Stomach (tissue), 4 donors: Measurements from ENCODE around the gene CIB1.

Experiments
- CTCF ChIP-seq, 7 experiments: fragments of 450-650 bp in 4 of 7; fragments of 200-600 bp in 3 of 7; sonication (generic) in 3 of 7; IDR thresholded peaks; one replicate each; pipeline ENCODE4 v1.5.1; 2016 to 2019; ENCODE audit warnings: antibody characterized with exemption in 7 of 7, control low read depth in 2 of 7, mild to moderate bottlenecking in 1 of 7
- POLR2A ChIP-seq, 4 donors: fragments of 450-650 bp; IDR thresholded peaks; one replicate each; pipeline ENCODE4 v1.6.1; 2016; ENCODE audit warnings: antibody characterized with exemption in 4 of 4, control low read depth in 2 of 4, mild to moderate bottlenecking in 1 of 4, moderate library complexity in 1 of 4
- POLR2AphosphoS5 ChIP-seq, 3 donors: sonication (generic); formaldehyde crosslinking; IDR thresholded peaks; one replicate each; pipeline ENCODE4 v1.6.1; 2016; ENCODE audit warnings: antibody characterized with exemption in 3 of 3

GRCh38 chr15:90230610-90231009, 3.1 kb downstream of the CIB1 start:
- TF ChIP-seq CTCF (IDR thresholded peaks at IDR 0.05) (no peak), POLR2A (IDR thresholded peaks at IDR 0.05) (no peak), POLR2AphosphoS5 (IDR thresholded peaks at IDR 0.05) (no peak)
